Mesodermal cell (in vitro differentiated cells): ENCODE results near the gene TAGAP. TPM values are rescaled to one million over a fixed set of nuclear protein-coding genes. Genes with fewer than 3 reads are reported as not detected.

Source experiments
- H3K27ac ChIP-seq: 2 replicates; pipeline ENCODE4 v1.7.0; 2013; ENCODE audit warnings: mild to moderate bottlenecking, low read depth, low read length, moderate library complexity; ENCODE audit not compliant: severe bottlenecking
- H3K36me3 ChIP-seq: 2 replicates; pipeline ENCODE4 v1.7.1; 2013; ENCODE audit warnings: mild to moderate bottlenecking, low read length, moderate library complexity; ENCODE audit not compliant: control insufficient read depth, insufficient read depth
- H3K4me1 ChIP-seq: one replicate; pipeline ENCODE4 v1.7.1; 2013; ENCODE audit warnings: mild to moderate bottlenecking, low read length; ENCODE audit not compliant: insufficient read depth, control insufficient read depth, poor library complexity, severe bottlenecking
- H3K4me3 ChIP-seq: 2 replicates; pipeline ENCODE4 v1.7.0; 2013; ENCODE audit warnings: low read length, control low read depth, mild to moderate bottlenecking; ENCODE audit not compliant: insufficient read depth, poor library complexity, severe bottlenecking; ENCODE audit errors: extremely low read depth
- H3K9me3 ChIP-seq: 2 replicates; pipeline ENCODE4 v1.7.1; 2013; ENCODE audit warnings: mild to moderate bottlenecking, low read length, moderate library complexity; ENCODE audit not compliant: control insufficient read depth
- WGBS, 2 experiments: methylation state at CpG; one replicate each; pipeline ENCODE4 v1.1.5; 2013; ENCODE audit warnings: missing lambda C conversion rate in 2 of 2; ENCODE audit not compliant: insufficient coverage in 2 of 2; 5-methylcytosine and 5-hydroxymethylcytosine counted together
- polyA plus RNA-seq, 2 experiments: library from polyadenylated mRNA; stranded (reverse); fragments of 50-300 nt; gene quantifications; one replicate each; pipeline ENCODE4 v1.2.3, GENCODE V29; 2013

The TAGAP gene
- 0.96 TPM for polyA plus RNA-seq (2013, experiment 1 of 2)
- polyA plus RNA-seq (2013, experiment 2 of 2): 0.96 TPM

GRCh38 chr6:159044899-159045727 is at the start of gene TAGAP:
TSS of gene TAGAP (minus strand) at chr6:159044991. CDS start at chr6:159044146, 845 bp downstream.
- H3K4me3 ChIP-seq: no peak within 1 kb of the TSS

DNA sequence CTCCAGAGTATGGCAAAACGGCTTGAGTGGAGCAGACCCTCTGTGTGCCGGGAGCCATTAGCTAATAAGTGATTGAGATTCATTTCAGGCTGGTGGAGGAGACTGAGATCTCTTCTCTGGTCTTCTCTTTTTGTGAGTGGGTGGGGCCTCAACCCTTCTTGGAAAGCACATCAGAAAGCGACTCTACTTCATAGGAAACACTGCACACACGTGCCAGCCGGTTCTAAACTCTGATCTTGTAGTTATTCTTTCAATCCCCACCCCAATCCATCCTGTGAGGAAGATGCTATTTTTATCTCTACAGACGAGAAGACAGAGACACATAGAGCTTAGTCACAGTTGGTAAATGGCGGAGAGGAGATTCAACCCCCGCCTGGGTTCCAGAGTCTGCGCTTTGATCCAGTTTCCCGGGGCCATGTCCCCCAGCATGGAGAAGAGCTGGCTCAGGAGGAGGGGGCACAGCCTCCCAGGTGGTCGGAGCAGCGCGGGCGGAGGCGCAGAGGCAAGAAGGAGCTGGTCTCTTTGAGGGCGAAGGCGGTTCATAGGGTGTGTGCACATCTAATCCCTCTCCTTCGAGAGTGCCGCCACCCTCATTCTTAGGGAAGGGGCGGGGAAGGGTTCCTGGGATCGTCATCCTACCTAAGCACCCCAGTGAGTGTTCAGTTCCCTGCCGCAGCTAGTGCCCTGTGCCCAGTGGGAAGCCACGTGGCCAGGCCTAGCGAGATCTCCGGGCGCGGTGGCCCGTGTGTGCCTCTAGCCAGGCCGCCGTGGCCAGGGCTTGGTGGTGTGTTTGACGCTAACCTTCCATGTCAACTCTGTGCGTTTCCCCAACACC is 49.0 kb upstream of the TAGAP start:
- H3K9me3 ChIP-seq: no peaks in the 10 kb centered on the region
- WGBS, 2 experiments: 93% methylated on average over 28 to 30 of the region's 32 CpGs
- H3K36me3 ChIP-seq: no peaks in the 10 kb centered on the region
- H3K4me1 ChIP-seq: peaks cover 3% of the 10 kb centered on the region
- no peak overlapping the region for H3K4me3 ChIP-seq
- no peak overlapping the region for H3K27ac ChIP-seq

More at GRCh38 chr6:159044899-159045727, at the start of gene TAGAP:
- Histone ChIP-seq H3K9me3 (no peaks in the 10 kb centered on the region), H3K27ac (no peak within 1 kb of the TSS), H3K4me1 (no peaks in the 10 kb centered on the region), H3K36me3 (no peaks in the 10 kb centered on the region)
- 77 to 78% methylated on average over 4 to 6 of the region's 15 CpGs for WGBS, 2 experiments

- 85 to 100% methylated on average over 3 to 4 of the region's 5 CpGs for WGBS, 2 experiments
- Histone ChIP-seq H3K27ac (no peak overlapping the region), H3K4me1 (peaks cover 3% of the 10 kb centered on the region), H3K9me3 (no peaks in the 10 kb centered on the region), H3K36me3 (no peaks in the 10 kb centered on the region), H3K4me3 (no peak overlapping the region)
Observed at GRCh38 chr6:159092631-159093030, 47.8 kb upstream of the TAGAP start.

DNA sequence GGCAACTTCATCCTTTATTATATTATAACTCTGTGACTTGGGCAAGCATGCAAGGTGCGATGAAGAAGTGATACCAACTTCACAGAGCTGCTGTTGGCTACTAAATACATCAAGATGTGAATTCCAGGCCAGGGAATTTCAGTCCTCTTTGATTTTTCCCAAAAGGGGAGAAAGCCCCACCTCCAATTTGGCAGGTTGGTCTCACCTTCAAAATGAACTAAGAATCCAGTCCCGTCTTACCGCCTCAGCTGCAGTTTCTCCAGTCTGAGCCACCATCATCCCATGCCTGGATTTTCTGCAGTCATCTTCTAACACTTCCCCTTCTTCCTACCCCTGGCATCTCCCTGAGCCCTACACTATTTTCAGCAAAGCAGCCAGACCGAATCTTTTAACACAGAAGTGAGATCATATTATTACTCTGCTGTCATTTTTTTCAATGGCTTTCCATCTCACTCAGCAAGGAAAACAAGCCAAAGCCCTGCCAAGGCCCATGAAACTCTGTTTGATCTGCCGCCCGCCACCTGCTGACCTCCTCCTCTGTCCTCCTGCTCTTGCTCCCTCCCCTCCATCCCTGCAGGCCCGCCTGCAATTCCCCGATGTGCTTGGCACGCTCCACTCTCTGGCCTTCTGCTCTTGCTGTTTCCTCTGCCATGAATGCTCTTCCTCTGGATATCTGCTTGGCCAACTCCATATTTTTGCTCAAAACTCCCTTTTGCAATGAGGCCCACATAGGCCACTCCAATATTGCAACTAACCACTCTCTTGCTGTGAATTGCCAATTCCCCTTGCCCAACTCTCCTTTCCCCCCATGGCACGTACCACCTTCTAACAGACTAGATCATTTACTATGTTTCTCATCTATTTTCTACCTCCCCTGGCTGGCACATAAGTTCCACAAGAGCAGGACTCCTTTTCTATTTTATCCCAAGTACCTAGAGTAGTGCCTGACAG is 46.0 kb upstream of the TAGAP start:
- Histone ChIP-seq H3K9me3 (no peaks in the 10 kb centered on the region), H3K4me3 (no peak overlapping the region), H3K36me3 (no peaks in the 10 kb centered on the region), H3K27ac (no peak overlapping the region), H3K4me1 (peaks cover 3% of the 10 kb centered on the region)
- 82% methylated on average over 9 to 10 of the region's 10 CpGs for WGBS, 2 experiments

GRCh38 chr6:159089909-159090308 is 45.1 kb upstream of the TAGAP start:
- Histone ChIP-seq H3K4me3 (no peak overlapping the region), H3K4me1 (peaks cover 3% of the 10 kb centered on the region), H3K36me3 (no peaks in the 10 kb centered on the region), H3K9me3 (no peaks in the 10 kb centered on the region), H3K27ac (no peak overlapping the region)
- WGBS, 2 experiments: 80 to 100% methylated on average over 1 of the region's 3 CpGs

DNA sequence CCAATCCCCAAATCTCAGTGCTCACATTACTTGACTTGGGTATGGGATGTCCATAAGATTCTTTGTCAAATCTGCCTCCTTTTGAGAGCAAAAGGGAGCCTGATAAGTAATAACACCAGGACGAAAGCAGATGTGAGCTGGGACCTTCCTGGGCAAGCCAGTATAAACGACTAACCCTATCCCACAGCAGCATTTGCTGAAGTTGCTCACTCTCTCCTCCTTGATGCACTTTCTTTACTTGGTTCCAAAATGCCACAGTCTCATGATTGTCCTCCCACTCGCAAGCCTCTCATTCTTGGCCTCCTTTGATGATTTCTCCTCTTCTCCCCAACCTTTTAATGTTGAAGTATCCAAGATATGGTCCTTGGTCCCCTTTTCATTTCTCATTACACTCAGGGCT is 44.7 kb upstream of the TAGAP start:
- Histone ChIP-seq H3K4me1 (peaks cover 3% of the 10 kb centered on the region), H3K9me3 (no peaks in the 10 kb centered on the region), H3K4me3 (no peak overlapping the region), H3K27ac (no peak overlapping the region), H3K36me3 (no peaks in the 10 kb centered on the region)
- WGBS, 2 experiments: 81 to 83% methylated on average over 3 of the region's 3 CpGs

GRCh38 chr6:159086033-159086618 is 41.3 kb upstream of the TAGAP start:
- no peak overlapping the region for H3K27ac ChIP-seq
- H3K36me3 ChIP-seq: no peaks in the 10 kb centered on the region
- H3K9me3 ChIP-seq: no peaks in the 10 kb centered on the region
- no peaks in the 10 kb centered on the region for H3K4me1 ChIP-seq
- no peak overlapping the region for H3K4me3 ChIP-seq
- WGBS, 2 experiments: 88 to 100% methylated on average over 1 of the region's 2 CpGs

DNA sequence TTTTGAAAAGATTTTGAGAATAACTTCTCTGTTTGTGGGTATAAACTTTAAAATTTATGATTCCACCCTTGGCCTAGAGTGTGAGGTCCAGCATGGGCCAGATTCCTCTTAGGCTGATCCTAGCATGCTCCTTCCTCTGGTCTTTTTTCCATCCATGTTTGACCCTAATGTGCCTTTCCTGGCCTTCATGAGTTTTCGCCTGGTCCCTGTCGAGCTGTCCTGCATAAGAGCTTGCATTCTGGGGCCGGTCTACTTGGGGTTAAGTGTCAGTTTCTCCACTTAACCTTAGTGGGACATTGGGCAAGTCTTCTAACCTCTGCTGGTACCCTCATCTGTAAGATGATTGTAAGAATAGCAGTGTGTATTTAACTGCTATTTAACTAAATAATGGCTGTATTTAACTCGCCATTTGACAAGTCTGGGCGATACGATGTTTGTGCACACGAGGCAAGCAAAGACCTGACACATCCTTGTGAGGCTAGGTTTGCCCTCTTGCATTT is 40.7 kb upstream of the TAGAP start:
- Histone ChIP-seq H3K4me1 (no peaks in the 10 kb centered on the region), H3K36me3 (no peaks in the 10 kb centered on the region), H3K9me3 (no peaks in the 10 kb centered on the region), H3K27ac (no peak overlapping the region), H3K4me3 (no peak overlapping the region)
- WGBS, 2 experiments: 92 to 93% methylated on average over 4 to 6 of the region's 7 CpGs

DNA sequence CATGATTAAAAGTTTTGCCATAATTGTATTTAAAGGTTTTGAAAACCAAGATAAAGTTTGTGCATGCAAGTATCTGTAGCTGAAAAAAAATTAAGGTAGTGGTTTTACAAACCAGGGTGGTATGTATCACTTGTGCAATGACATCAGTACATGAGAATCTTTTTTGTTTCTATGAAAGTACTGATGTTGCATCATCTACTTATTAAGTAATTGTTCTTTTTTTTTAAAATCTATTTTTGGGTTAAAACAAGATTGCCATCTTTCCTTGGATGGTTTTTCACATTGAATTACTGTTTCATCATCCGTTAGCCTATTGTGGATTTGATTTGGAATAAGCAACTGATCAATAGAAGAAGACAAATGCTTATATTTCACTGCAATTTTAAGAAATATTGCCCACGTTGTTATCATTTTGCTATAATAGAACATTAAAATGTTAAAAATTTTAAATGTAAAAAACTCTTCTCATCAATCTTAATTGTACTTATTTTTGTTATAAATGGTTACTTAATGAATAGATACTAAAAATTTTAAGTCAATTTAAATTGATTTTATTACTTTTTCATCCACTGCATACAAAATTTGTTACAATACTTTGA is 39.8 kb upstream of the TAGAP start:
- Histone ChIP-seq H3K4me1 (no peaks in the 10 kb centered on the region), H3K27ac (no peak overlapping the region), H3K36me3 (no peaks in the 10 kb centered on the region), H3K4me3 (no peak overlapping the region), H3K9me3 (no peaks in the 10 kb centered on the region)
- WGBS, 2 experiments: no CpG with 5 or more reads among the region's 2 CpGs
